Neural cell (in vitro differentiated cells): ENCODE data around the gene CFAP100. TPM values are rescaled to one million over a fixed set of nuclear protein-coding genes. Genes with fewer than 3 reads are reported as not detected.

Source experiments
- H2AFZ ChIP-seq: fragments of 200-600, 300-800 bp; sonication (generic), shearing (Covaris generic); 2 replicates; pipeline ENCODE4 v1.6.0; 2014; ENCODE audit warnings: low read depth, mild to moderate bottlenecking, antibody characterized with exemption, low read length, moderate library complexity
- H3F3A ChIP-seq: fragments of 200-600 bp; shearing (Covaris generic); 2 replicates; pipeline ENCODE4 v1.6.1; 2016; ENCODE audit warnings: mild to moderate bottlenecking, moderate library complexity, mixed read lengths, antibody characterized with exemption, low read length; ENCODE audit not compliant: insufficient read depth, poor library complexity, severe bottlenecking
- H3K27ac ChIP-seq: fragments of 200-600, 300-800 bp; sonication (generic), shearing (Covaris generic); 2 replicates; pipeline ENCODE4 v1.5.1; 2014; ENCODE audit warnings: mild to moderate bottlenecking, low read length, moderate library complexity
- H3K27me3 ChIP-seq: fragments of 300-800, 200-600 bp; sonication (generic), shearing (Covaris generic); 2 replicates; pipeline ENCODE4 v1.6.0; 2014; ENCODE audit warnings: mild to moderate bottlenecking, low read depth, low read length, moderate library complexity; ENCODE audit not compliant: insufficient read depth
- H3K36me3 ChIP-seq: fragments of 300-800, 200-600 bp; sonication (generic), shearing (Covaris generic); 2 replicates; pipeline ENCODE4 v1.5.1; 2014; ENCODE audit warnings: mild to moderate bottlenecking, antibody characterized with exemption, low read length, moderate library complexity; ENCODE audit not compliant: insufficient read depth
- H3K4me2 ChIP-seq: fragments of 300-800, 200-600 bp; sonication (generic), shearing (Covaris generic); 2 replicates; pipeline ENCODE4 v1.6.0; 2014; ENCODE audit warnings: mild to moderate bottlenecking, low read length
- H3K4me3 ChIP-seq: fragments of 300-800, 200-600 bp; sonication (generic), shearing (Covaris generic); 2 replicates; pipeline ENCODE4 v1.5.1; 2014; ENCODE audit warnings: mild to moderate bottlenecking, low read length, moderate library complexity
- H3K79me2 ChIP-seq: fragments of 200-600 bp; shearing (Covaris generic); replicated peaks from 2 replicates; pipeline ENCODE4 v1.6.0; 2014; ENCODE audit warnings: mild to moderate bottlenecking, low read length, moderate library complexity; ENCODE audit not compliant: insufficient read depth
- H3K9ac ChIP-seq: fragments of 300-800, 200-600 bp; sonication (generic), shearing (Covaris generic); 2 replicates; pipeline ENCODE4 v1.6.1; 2016; ENCODE audit warnings: mild to moderate bottlenecking, low read length, mixed read lengths
- H3K9me2 ChIP-seq: fragments of 200-600 bp; shearing (Covaris generic); 2 replicates; pipeline ENCODE4 v1.6.1; 2016; ENCODE audit warnings: mild to moderate bottlenecking, low read length, mixed read lengths; ENCODE audit not compliant: insufficient read depth
- H3K9me3 ChIP-seq: fragments of 200-600, 300-800 bp; sonication (generic), shearing (Covaris generic); 2 replicates; pipeline ENCODE4 v1.6.1; 2016; ENCODE audit warnings: mild to moderate bottlenecking, mixed run types, low read length, moderate library complexity, mixed read lengths
- H4K20me1 ChIP-seq: fragments of 200-600 bp; shearing (Covaris generic); 2 replicates; pipeline ENCODE4 v1.6.1; 2016; ENCODE audit warnings: mild to moderate bottlenecking, mixed run types; ENCODE audit not compliant: insufficient read depth
- EP300 ChIP-seq: fragments of 450-650 bp; conservative IDR thresholded peaks from 2 replicates; pipeline ENCODE4 v1.6.1; 2014; ENCODE audit warnings: antibody characterized with exemption, mild to moderate bottlenecking, moderate library complexity; ENCODE audit not compliant: poor library complexity, severe bottlenecking
- EZH2 ChIP-seq: fragments of 200-600, 300-800 bp; shearing (Covaris generic), sonication (generic); IDR thresholded peaks from 2 replicates; pipeline ENCODE4 v1.6.1; 2014; ENCODE audit warnings: antibody characterized with exemption, low read length, borderline replicate concordance, mild to moderate bottlenecking; ENCODE audit not compliant: insufficient read depth, poor library complexity, severe bottlenecking
- MXI1 ChIP-seq: fragments of 450-650 bp; conservative IDR thresholded peaks from 2 replicates; pipeline ENCODE4 v1.6.1; 2014; ENCODE audit warnings: antibody characterized with exemption, mild to moderate bottlenecking; ENCODE audit not compliant: poor library complexity, severe bottlenecking
- POLR2AphosphoS5 ChIP-seq: IDR thresholded peaks from 2 replicates; pipeline ENCODE4 v1.6.1; 2012
- RAD21 ChIP-seq: fragments of 450-650 bp; conservative IDR thresholded peaks from 2 replicates; pipeline ENCODE4 v1.6.1; 2014; ENCODE audit warnings: antibody characterized with exemption, mild to moderate bottlenecking, moderate library complexity
- SMC3 ChIP-seq: fragments of 450-650 bp; conservative IDR thresholded peaks from 2 replicates; pipeline ENCODE4 v1.6.1; 2014; ENCODE audit warnings: antibody characterized with exemption, mild to moderate bottlenecking, moderate library complexity; ENCODE audit not compliant: poor library complexity
- TAF1 ChIP-seq: IDR thresholded peaks from 2 replicates; pipeline ENCODE4 v1.6.1; 2012; ENCODE audit warnings: low read depth
- polyA plus RNA-seq: library from polyadenylated mRNA; depleted of rRNA; stranded (reverse); fragments of >200 nt; gene quantifications from 2 replicates; pipeline ENCODE4 v1.2.3, GENCODE V29; 2014
- TF ChIP-seq, protein P1 (sequence below): fragments of 450-650 bp; IDR thresholded peaks from 2 replicates; pipeline ENCODE4 v1.5.1; 2014; ENCODE audit warnings: antibody characterized with exemption, mild to moderate bottlenecking, moderate library complexity; ENCODE audit not compliant: poor library complexity, severe bottlenecking
- TF ChIP-seq, protein P2 (sequence below): IDR thresholded peaks from 2 replicates; pipeline ENCODE4 v1.6.1; 2012; ENCODE audit warnings: borderline replicate concordance

Gene CFAP100
- polyA plus RNA-seq, 1 donor from 2014 or later: not detected

DNA sequence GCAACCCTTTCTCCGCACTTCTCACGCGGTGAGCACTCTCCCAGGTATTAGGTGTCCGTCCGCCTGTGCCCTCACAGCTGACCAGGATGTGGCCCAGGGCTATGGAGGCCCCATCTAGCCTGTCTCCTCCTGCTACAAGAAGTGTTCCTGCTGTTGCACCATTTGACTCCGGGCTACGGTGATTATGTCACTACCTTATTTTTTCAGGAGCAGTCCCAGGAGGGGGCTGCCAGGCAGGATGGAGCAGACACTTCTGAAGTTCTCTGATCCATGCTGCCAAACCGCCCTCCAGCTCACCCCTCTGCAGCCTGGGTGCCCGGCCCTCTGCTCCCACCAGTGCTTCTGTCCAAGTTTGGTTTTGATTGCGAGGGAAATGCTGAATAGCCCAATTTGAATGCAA lies 44.0 kb downstream of the CFAP100 start:
- Histone ChIP-seq H3K9me2 (no peaks in the 10 kb centered on the region), H3K4me3 (no peak overlapping the region), H3K27me3 (no peaks in the 10 kb centered on the region), H3K9me3 (no peaks in the 10 kb centered on the region), H3K9ac (no peak overlapping the region), H3K36me3 (no peaks in the 10 kb centered on the region), H3K4me2 (no peak overlapping the region), H3K27ac (no peak overlapping the region), H3K79me2 (no peaks in the 10 kb centered on the region), H3F3A (no peaks in the 10 kb centered on the region), H4K20me1 (no peaks in the 10 kb centered on the region), H2AFZ (no peak overlapping the region)
- TF ChIP-seq, protein P1, sequence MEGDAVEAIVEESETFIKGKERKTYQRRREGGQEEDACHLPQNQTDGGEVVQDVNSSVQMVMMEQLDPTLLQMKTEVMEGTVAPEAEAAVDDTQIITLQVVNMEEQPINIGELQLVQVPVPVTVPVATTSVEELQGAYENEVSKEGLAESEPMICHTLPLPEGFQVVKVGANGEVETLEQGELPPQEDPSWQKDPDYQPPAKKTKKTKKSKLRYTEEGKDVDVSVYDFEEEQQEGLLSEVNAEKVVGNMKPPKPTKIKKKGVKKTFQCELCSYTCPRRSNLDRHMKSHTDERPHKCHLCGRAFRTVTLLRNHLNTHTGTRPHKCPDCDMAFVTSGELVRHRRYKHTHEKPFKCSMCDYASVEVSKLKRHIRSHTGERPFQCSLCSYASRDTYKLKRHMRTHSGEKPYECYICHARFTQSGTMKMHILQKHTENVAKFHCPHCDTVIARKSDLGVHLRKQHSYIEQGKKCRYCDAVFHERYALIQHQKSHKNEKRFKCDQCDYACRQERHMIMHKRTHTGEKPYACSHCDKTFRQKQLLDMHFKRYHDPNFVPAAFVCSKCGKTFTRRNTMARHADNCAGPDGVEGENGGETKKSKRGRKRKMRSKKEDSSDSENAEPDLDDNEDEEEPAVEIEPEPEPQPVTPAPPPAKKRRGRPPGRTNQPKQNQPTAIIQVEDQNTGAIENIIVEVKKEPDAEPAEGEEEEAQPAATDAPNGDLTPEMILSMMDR: no peak
- TF ChIP-seq POLR2AphosphoS5 (no peak), RAD21 (no peak), TAF1 (no peak), EZH2 (no peak)

DNA sequence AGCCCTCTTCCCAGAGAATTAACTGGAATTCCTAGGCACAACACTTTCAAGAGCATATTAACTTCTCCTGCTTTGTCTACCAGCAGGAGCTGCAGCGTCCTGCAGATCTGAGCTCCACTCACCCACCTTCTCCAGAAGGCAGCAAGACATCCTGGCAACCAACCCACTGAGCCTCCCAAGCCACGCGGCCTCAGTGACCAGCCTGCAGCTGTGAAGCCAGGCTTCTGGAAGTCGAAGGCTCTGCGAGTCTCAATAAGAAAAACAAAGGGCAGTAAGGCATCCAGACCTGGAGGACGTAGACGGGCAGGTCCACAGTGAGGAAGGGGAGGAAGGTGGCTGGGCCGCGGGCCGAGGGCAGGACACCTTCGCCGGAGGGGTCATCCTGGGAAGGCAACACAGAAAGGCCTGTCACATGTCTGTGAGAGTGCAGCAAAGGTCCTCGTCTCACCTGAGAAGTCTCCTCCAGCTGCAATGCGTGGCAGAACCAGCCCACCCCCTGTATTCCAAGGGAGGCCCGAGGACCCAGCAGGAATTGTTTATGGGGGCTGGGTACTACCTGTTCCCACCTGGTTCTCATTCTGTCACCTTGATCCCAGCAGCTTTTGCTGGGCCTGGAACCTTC lies 44.7 kb downstream of the CFAP100 start:
- Histone ChIP-seq H3K9ac (no peak overlapping the region), H3K4me2 (no peak overlapping the region)
- TF ChIP-seq POLR2AphosphoS5 (no peak), EP300 (no peak), RAD21 (no peak), SMC3 (no peak), TAF1 (no peak), EZH2 (no peak), MXI1 (no peak)
- TF ChIP-seq, protein P1: no peak
- TF ChIP-seq, protein P2, sequence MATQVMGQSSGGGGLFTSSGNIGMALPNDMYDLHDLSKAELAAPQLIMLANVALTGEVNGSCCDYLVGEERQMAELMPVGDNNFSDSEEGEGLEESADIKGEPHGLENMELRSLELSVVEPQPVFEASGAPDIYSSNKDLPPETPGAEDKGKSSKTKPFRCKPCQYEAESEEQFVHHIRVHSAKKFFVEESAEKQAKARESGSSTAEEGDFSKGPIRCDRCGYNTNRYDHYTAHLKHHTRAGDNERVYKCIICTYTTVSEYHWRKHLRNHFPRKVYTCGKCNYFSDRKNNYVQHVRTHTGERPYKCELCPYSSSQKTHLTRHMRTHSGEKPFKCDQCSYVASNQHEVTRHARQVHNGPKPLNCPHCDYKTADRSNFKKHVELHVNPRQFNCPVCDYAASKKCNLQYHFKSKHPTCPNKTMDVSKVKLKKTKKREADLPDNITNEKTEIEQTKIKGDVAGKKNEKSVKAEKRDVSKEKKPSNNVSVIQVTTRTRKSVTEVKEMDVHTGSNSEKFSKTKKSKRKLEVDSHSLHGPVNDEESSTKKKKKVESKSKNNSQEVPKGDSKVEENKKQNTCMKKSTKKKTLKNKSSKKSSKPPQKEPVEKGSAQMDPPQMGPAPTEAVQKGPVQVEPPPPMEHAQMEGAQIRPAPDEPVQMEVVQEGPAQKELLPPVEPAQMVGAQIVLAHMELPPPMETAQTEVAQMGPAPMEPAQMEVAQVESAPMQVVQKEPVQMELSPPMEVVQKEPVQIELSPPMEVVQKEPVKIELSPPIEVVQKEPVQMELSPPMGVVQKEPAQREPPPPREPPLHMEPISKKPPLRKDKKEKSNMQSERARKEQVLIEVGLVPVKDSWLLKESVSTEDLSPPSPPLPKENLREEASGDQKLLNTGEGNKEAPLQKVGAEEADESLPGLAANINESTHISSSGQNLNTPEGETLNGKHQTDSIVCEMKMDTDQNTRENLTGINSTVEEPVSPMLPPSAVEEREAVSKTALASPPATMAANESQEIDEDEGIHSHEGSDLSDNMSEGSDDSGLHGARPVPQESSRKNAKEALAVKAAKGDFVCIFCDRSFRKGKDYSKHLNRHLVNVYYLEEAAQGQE: no peak

More for the DNA sequence above, 44.7 kb downstream of the CFAP100 start:
- Histone ChIP-seq H3K9me3 (no peaks in the 10 kb centered on the region), H3K27ac (no peak overlapping the region), H3F3A (no peaks in the 10 kb centered on the region), H2AFZ (no peak overlapping the region), H3K27me3 (no peaks in the 10 kb centered on the region), H3K9me2 (no peaks in the 10 kb centered on the region), H3K4me3 (no peak overlapping the region), H4K20me1 (no peaks in the 10 kb centered on the region), H3K36me3 (no peaks in the 10 kb centered on the region), H3K79me2 (no peaks in the 10 kb centered on the region)
